HEK293 (cell line): Measurements from ENCODE around the gene WFS1.

ENCODE experiments used
- PRDM4 ChIP-seq: fragments of 450-650 bp; formaldehyde crosslinking; IDR thresholded peaks from 2 replicates; pipeline ENCODE4 v1.5.1; 2017; ENCODE audit warnings: missing biosample characterization, missing genetic modification characterization
- SALL2 ChIP-seq: fragments of 450-650 bp; formaldehyde crosslinking; IDR thresholded peaks from 2 replicates; pipeline ENCODE4 v1.5.0; 2017; ENCODE audit warnings: missing biosample characterization, mild to moderate bottlenecking, missing genetic modification characterization, borderline replicate concordance
- TCF7L2 ChIP-seq: IDR thresholded peaks from 2 replicates; pipeline ENCODE4 v1.6.1; 2011; ENCODE audit warnings: low read depth, mild to moderate bottlenecking, inconsistent platforms, low read length, moderate library complexity, borderline replicate concordance

GRCh38 chr4:6265546-6265945, 4.1 kb upstream of the WFS1 start:
- TF ChIP-seq TCF7L2 = no peak
- no peak for TF ChIP-seq PRDM4 (tag by site-specific recombination)
- TF ChIP-seq SALL2 (tag by site-specific recombination) = no peak
